ENCODE measurements around the gene OR5AP2.

DNA sequence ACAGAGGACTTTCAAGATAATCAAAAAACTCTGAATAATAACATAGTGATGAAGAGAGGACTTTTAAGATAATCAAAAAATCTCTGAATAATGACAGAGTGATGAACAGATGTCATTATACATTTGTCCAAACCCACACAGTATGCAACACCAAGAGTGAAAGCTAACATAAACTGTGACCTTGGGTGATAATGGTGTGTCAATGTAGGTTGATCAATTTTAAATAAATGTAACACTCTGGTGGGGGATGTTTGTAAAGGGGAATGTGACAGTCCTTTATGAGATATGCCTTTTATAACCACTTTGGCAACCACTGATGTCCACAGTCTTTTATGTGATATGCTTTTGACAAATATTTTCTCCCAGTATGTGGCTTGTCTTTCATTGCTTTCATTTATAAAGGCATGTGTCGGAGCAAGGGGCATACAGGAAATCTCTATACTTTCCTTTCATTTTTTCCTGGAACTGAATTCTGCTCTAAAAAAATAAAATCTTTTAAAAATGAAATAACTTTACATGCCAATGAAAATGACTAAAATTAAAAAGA lies 46.4 kb upstream of the OR5AP2 start:
- TF ChIP-seq CTCF (IDR thresholded peaks at IDR 0.05; ENCODE audit: extremely low read depth in 1 of 2, insufficient read depth in 1 of 2, low read depth in 1 of 2, low read length in 2 of 2) (no peak), MYC (IDR thresholded peaks at IDR 0.05; ENCODE audit: low read depth, low read length) (no peak), POLR2A (IDR thresholded peaks at IDR 0.05; ENCODE audit: low read depth, low read length) (no peak), POLR2AphosphoS5 (IDR thresholded peaks at IDR 0.05; ENCODE audit: insufficient read depth, low read depth, low read length) (no peak), EZH2 (IDR thresholded peaks at IDR 0.05; ENCODE audit: borderline replicate concordance, low read depth, low read length, severe bottlenecking) (no peak), JUN (IDR thresholded peaks at IDR 0.05; ENCODE audit: borderline replicate concordance, insufficient read depth, insufficient read length, low read depth) (no peak), GATA2 (IDR thresholded peaks at IDR 0.05; ENCODE audit: insufficient read depth, insufficient read length, low read depth, low read length) (no peak), FOS (IDR thresholded peaks at IDR 0.05; ENCODE audit: borderline replicate concordance, insufficient read depth, low read length) (no peak)
- TF ChIP-seq, protein P1, sequence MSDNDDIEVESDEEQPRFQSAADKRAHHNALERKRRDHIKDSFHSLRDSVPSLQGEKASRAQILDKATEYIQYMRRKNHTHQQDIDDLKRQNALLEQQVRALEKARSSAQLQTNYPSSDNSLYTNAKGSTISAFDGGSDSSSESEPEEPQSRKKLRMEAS (IDR thresholded peaks at IDR 0.05; ENCODE audit: insufficient read depth, insufficient read length), result no peak

All from endothelial cell of umbilical vein (primary cell).